K562 (cell line): ENCODE measurements around the gene VWF. TPM values are rescaled to one million over a fixed set of nuclear protein-coding genes. Genes with fewer than 3 reads are reported as not detected.

Source experiments
- ATAC-seq: fragments of 200-7000 bp; cut with Tn5 transposase; 3 replicates; pipeline ENCODE4 v1.9.1; 2020; ENCODE audit warnings: moderate library complexity
- BruUV-seq: library from RNA; stranded (reverse); fragments of 400-500 nt; replicated peaks from 2 replicates; lab custom pipeline; 2021; lab: Mats Ljungman, UMichigan
- CTCF ChIA-PET: fragments of 300-600 bp; formaldehyde crosslinking; extraction: SDS; loops from one replicate; lab custom pipeline; 2021; ENCODE audit warnings: low intra/inter-chr PET ratio; lab: Yijun Ruan, JAX
- POLR2A ChIA-PET: fragments of 300-600, 350-650 bp; sonication (Branson Sonifier 250); formaldehyde crosslinking; extraction: SDS; loops from one replicate; lab custom pipeline; 2021; ENCODE audit warnings: antibody characterized with exemption, inconsistent platforms; lab: Yijun Ruan, JAX
- DNase-seq, 4 experiments: peaks; one replicate each; pipeline versions ENCODE4 v3.0.0 to v3.0.0-alpha.2; 2011 to 2018; ENCODE audit warnings: low spot score in 3 of 4, mixed read lengths in 3 of 4; ENCODE audit errors: extremely low read depth in 1 of 4
- FAIRE-seq: peaks from 2 replicates; lab custom pipeline; 2011; peaks lifted over from hg19 to GRCh38; lab: Jason Lieb, UNC
- H2AFZ ChIP-seq: 2 replicates; pipeline ENCODE4 v1.6.0; 2011; ENCODE audit warnings: low read depth, low read length, control low read depth, inconsistent platforms
- H3K27ac ChIP-seq: fragments of 200-600 bp; 3 replicates; pipeline ENCODE4 v1.8.0; 2011; ENCODE audit warnings: low read depth, mild to moderate bottlenecking, control low read depth, inconsistent platforms, low read length, moderate library complexity, mixed read lengths; ENCODE audit errors: extremely low read depth
- H3K27me3 ChIP-seq, 2 experiments: fragments of 300-600 bp in 1 of 2; 2 replicates in 1 of 2; 3 replicates in 1 of 2; pipeline versions ENCODE4 v1.6.0 to v1.8.0; 2011; ENCODE audit warnings: inconsistent platforms in 2 of 2, low read length in 2 of 2, mild to moderate bottlenecking in 1 of 2, mixed read lengths in 1 of 2, moderate library complexity in 1 of 2; ENCODE audit not compliant: control insufficient read depth in 2 of 2, insufficient read depth in 2 of 2
- H3K36me3 ChIP-seq: fragments of 300-600 bp; 3 replicates; pipeline ENCODE4 v1.8.0; 2011; ENCODE audit warnings: mild to moderate bottlenecking, low read length, inconsistent platforms; ENCODE audit not compliant: control insufficient read depth, insufficient read depth
- H3K4me1 ChIP-seq, 2 experiments: fragments of 200-600 bp in 1 of 2; replicated peaks in 1 of 2; 2 replicates in 1 of 2; 3 replicates in 1 of 2; pipeline versions ENCODE4 v1.5.1 to v1.8.0; 2011; ENCODE audit warnings: inconsistent platforms in 2 of 2, low read length in 2 of 2, mild to moderate bottlenecking in 1 of 2, mixed read lengths in 1 of 2, moderate library complexity in 1 of 2; ENCODE audit not compliant: control insufficient read depth in 2 of 2, insufficient read depth in 2 of 2
- H3K4me2 ChIP-seq: 2 replicates; pipeline ENCODE4 v1.6.1; 2011; ENCODE audit warnings: low read length, control low read depth, inconsistent platforms, mixed read lengths; ENCODE audit not compliant: insufficient read depth
- H3K4me3 ChIP-seq: fragments of 200-600 bp; sonication (generic), shearing (Covaris generic); 2 replicates; pipeline ENCODE4 v1.5.1; 2016; ENCODE audit warnings: control low read depth, inconsistent platforms
- H3K79me2 ChIP-seq: fragments of 200-600 bp; 3 replicates; pipeline ENCODE4 v1.8.0; 2011; ENCODE audit warnings: low read length, inconsistent platforms; ENCODE audit not compliant: control insufficient read depth, insufficient read depth
- H3K9ac ChIP-seq, 2 experiments: 2 replicates each; pipeline versions ENCODE4 v1.6.0 to v1.6.1; 2011; ENCODE audit warnings: low read depth in 2 of 2, low read length in 2 of 2, control low read depth in 1 of 2, inconsistent platforms in 1 of 2, mild to moderate bottlenecking in 1 of 2, mixed read lengths in 1 of 2; ENCODE audit not compliant: insufficient read depth in 1 of 2
- H3K9me1 ChIP-seq: one replicate; pipeline ENCODE4 v1.6.0; 2011; ENCODE audit warnings: inconsistent platforms, mild to moderate bottlenecking, low read length, moderate library complexity; ENCODE audit not compliant: control insufficient read depth, insufficient read depth
- H3K9me3 ChIP-seq: replicated peaks from 2 replicates; pipeline ENCODE4 v1.5.1; 2011; ENCODE audit warnings: low read depth, low read length, inconsistent platforms; ENCODE audit not compliant: control insufficient read depth, insufficient read depth
- H4K20me1 ChIP-seq: replicated peaks from 2 replicates; pipeline ENCODE4 v1.6.1; 2011; ENCODE audit warnings: low read length, inconsistent platforms, mixed read lengths; ENCODE audit not compliant: control insufficient read depth, insufficient read depth
- FOS ChIP-seq: IDR thresholded peaks from 3 replicates; pipeline ENCODE4 v1.6.1; 2011; ENCODE audit not compliant: insufficient read length; ENCODE audit errors: extremely low read depth
- KLF1 ChIP-seq: fragments of 450-650 bp; IDR thresholded peaks from 2 replicates; pipeline ENCODE4 v1.6.1; 2016; ENCODE audit warnings: missing genetic modification characterization, missing compliant biosample characterization
- TFAP4 ChIP-seq: sonication (generic); formaldehyde crosslinking; IDR thresholded peaks from 2 replicates; pipeline ENCODE4 v1.8.0; 2022; ENCODE audit warnings: missing genetic modification reagents, mild to moderate bottlenecking, moderate library complexity, borderline replicate concordance
- ZNF253 ChIP-seq: fragments of 250-450 bp; sonication (Bioruptor Pico); conservative IDR thresholded peaks from 2 replicates; pipeline ENCODE4 v1.6.1; 2021; ENCODE audit warnings: mild to moderate bottlenecking
- WGBS: fragments of 100-300 bp; shearing (Covaris generic); methylation state at CpG from one replicate; pipeline ENCODE4 v1.1.6; 2016; ENCODE audit warnings: low coverage, mixed read lengths; ENCODE audit not compliant: insufficient coverage; ENCODE audit errors: missing lambda C conversion rate; 5-methylcytosine and 5-hydroxymethylcytosine counted together
- in situ Hi-C: fragments of 300-500 bp; cut with MboI; formaldehyde crosslinking; loops from 4 replicates; pipeline ENCODE4 v1.15.0; 2018; ENCODE audit warnings: inconsistent platforms, mixed read lengths
- intact Hi-C: fragments of 100-400 bp; cut with micrococcal nuclease; formaldehyde crosslinking; loops from 2 replicates; pipeline ENCODE4 v1.14.2; 2022
- polyA plus RNA-seq, 8 experiments: library from polyadenylated mRNA; depleted of rRNA in 4 of 8; stranded (reverse) in 5 of 8; unstranded in 3 of 8; fragments of >200 nt; fragmentation: Nextera tagmentation in 2 of 8; fragmentation: Illumina TruSeq in 1 of 8; extraction: Ambion mirVana in 2 of 8; extraction: Trizol in 1 of 8; gene quantifications; 2 replicates each; pipeline versions ENCODE4 v1.2.1 to v1.2.3, GENCODE V29; 2011 to 2014; ENCODE audit warnings: inconsistent platforms in 1 of 8, missing spikeins in 1 of 8
- total RNA-seq, 7 experiments: library from RNA; depleted of rRNA in 6 of 7; stranded (reverse); fragments of >200 nt in 6 of 7; fragmentation: Illumina TruSeq in 2 of 7; extraction: Trizol in 2 of 7; gene quantifications; 2 replicates each; pipeline versions ENCODE4 v1.2.1 to v1.2.3, GENCODE V29; 2011 to 2021; ENCODE audit warnings: low replicate concordance in 1 of 7
- TF ChIP-seq, protein P1 (sequence below): fragments of 450-650 bp; IDR thresholded peaks from 2 replicates; pipeline ENCODE4 v1.6.1; 2018; ENCODE audit not compliant: partially characterized antibody
- TF ChIP-seq, protein P2 (sequence below): fragments of 450-650 bp; IDR thresholded peaks from 2 replicates; pipeline ENCODE4 v1.7.1; 2018; ENCODE audit warnings: mild to moderate bottlenecking, low read depth; ENCODE audit not compliant: partially characterized antibody
- TF ChIP-seq, protein P3 (sequence below): sonication (generic); formaldehyde crosslinking; IDR thresholded peaks from 2 replicates; pipeline ENCODE4 v1.8.0; 2023; ENCODE audit warnings: mild to moderate bottlenecking, missing genetic modification reagents

The VWF gene
- total and polyA plus RNA-seq, 9 of the 15 experiments (the other 6 are each of a cell fraction or from before 2014, with no cell fraction given) = 0.53 TPM; not detected in 8

DNA sequence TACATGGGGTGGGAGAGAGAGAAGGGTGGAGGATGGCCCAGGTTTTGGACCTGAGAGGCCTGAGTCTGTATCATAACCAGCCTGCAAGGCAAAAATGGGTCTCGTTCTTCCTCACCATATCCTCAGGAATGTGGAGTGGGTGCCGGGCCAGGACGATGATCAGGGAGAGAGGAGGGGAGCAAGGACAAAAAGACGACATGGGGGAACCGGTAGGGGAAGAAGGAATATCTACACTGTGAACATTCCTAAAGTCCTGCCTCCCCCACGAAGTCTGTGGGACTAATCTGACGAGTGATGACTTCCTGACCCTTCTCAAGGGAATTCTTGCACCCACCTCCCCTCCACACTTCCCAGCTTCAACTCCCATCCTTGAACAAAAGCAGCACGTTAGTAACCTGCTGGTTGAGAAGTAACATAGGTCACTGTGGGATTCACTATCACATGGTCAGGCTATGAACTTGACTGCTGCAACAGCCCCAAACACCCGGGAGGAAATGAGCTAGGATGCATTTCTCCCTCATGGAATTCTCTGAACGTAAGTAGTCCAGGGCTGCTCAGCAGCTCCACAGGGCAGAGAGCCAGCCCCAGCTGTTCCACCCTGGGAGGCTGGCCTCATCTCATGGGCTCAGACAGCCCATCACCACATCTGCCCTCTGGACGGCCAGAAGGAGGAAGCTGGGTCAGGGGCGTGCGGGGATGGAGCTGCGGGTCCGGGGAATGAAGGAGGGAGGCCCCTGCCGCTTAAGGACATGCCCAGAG lies 36.8 kb upstream of the VWF start:
- Histone ChIP-seq H3K4me2 (no peak overlapping the region; the same call in 1 of the 2 replicates), H3K36me3 (no peaks in the 10 kb centered on the region), H3K9ac (no peak overlapping the region), H3K27me3 (no peaks in the 10 kb centered on the region), H3K9me3 (no peaks in the 10 kb centered on the region), H3K27ac (no peak overlapping the region), H2AFZ (peak overlapping the region; percentile 49), H3K4me1 (peaks cover 0 to 14% of the 10 kb centered on the region in 2 experiments; a peak in 4 of 5 replicates), H3K9me1 (no peaks in the 10 kb centered on the region), H3K79me2 (no peaks in the 10 kb centered on the region), H3K4me3 (no peak overlapping the region), H4K20me1 (no peaks in the 10 kb centered on the region)
- ChIA-PET POLR2A (interaction anchor here (1.0 to 1.1 kb wide), 2 partner anchors 16 to 118 kb away, joined by 3 to 4 read pairs; no protein-coding TSS in a partner anchor), CTCF (no interaction called here)
- no TSS peak for BruUV-seq
- in situ Hi-C loops (no loop called here), intact Hi-C loops (no loop called here)
- ATAC-seq (no peak), FAIRE-seq (no peak), DNase-seq (no peak)
- WGBS = 14% methylated on average over 15 of the region's 16 CpGs
- TF ChIP-seq, protein P1, sequence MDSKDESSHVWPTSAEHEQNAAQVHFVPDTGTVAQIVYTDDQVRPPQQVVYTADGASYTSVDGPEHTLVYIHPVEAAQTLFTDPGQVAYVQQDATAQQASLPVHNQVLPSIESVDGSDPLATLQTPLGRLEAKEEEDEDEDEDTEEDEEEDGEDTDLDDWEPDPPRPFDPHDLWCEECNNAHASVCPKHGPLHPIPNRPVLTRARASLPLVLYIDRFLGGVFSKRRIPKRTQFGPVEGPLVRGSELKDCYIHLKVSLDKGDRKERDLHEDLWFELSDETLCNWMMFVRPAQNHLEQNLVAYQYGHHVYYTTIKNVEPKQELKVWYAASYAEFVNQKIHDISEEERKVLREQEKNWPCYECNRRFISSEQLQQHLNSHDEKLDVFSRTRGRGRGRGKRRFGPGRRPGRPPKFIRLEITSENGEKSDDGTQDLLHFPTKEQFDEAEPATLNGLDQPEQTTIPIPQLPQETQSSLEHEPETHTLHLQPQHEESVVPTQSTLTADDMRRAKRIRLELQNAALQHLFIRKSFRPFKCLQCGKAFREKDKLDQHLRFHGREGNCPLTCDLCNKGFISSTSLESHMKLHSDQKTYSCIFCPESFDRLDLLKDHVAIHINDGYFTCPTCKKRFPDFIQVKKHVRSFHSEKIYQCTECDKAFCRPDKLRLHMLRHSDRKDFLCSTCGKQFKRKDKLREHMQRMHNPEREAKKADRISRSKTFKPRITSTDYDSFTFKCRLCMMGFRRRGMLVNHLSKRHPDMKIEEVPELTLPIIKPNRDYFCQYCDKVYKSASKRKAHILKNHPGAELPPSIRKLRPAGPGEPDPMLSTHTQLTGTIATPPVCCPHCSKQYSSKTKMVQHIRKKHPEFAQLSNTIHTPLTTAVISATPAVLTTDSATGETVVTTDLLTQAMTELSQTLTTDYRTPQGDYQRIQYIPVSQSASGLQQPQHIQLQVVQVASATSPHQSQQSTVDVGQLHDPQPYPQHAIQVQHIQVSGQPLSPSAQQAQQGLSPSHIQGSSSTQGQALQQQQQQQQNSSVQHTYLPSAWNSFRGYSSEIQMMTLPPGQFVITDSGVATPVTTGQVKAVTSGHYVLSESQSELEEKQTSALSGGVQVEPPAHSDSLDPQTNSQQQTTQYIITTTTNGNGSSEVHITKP = peak; percentile 54
- TF ChIP-seq, protein P2, sequence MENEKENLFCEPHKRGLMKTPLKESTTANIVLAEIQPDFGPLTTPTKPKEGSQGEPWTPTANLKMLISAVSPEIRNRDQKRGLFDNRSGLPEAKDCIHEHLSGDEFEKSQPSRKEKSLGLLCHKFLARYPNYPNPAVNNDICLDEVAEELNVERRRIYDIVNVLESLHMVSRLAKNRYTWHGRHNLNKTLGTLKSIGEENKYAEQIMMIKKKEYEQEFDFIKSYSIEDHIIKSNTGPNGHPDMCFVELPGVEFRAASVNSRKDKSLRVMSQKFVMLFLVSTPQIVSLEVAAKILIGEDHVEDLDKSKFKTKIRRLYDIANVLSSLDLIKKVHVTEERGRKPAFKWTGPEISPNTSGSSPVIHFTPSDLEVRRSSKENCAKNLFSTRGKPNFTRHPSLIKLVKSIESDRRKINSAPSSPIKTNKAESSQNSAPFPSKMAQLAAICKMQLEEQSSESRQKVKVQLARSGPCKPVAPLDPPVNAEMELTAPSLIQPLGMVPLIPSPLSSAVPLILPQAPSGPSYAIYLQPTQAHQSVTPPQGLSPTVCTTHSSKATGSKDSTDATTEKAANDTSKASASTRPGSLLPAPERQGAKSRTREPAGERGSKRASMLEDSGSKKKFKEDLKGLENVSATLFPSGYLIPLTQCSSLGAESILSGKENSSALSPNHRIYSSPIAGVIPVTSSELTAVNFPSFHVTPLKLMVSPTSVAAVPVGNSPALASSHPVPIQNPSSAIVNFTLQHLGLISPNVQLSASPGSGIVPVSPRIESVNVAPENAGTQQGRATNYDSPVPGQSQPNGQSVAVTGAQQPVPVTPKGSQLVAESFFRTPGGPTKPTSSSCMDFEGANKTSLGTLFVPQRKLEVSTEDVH = no peak
- TF ChIP-seq, protein P3, sequence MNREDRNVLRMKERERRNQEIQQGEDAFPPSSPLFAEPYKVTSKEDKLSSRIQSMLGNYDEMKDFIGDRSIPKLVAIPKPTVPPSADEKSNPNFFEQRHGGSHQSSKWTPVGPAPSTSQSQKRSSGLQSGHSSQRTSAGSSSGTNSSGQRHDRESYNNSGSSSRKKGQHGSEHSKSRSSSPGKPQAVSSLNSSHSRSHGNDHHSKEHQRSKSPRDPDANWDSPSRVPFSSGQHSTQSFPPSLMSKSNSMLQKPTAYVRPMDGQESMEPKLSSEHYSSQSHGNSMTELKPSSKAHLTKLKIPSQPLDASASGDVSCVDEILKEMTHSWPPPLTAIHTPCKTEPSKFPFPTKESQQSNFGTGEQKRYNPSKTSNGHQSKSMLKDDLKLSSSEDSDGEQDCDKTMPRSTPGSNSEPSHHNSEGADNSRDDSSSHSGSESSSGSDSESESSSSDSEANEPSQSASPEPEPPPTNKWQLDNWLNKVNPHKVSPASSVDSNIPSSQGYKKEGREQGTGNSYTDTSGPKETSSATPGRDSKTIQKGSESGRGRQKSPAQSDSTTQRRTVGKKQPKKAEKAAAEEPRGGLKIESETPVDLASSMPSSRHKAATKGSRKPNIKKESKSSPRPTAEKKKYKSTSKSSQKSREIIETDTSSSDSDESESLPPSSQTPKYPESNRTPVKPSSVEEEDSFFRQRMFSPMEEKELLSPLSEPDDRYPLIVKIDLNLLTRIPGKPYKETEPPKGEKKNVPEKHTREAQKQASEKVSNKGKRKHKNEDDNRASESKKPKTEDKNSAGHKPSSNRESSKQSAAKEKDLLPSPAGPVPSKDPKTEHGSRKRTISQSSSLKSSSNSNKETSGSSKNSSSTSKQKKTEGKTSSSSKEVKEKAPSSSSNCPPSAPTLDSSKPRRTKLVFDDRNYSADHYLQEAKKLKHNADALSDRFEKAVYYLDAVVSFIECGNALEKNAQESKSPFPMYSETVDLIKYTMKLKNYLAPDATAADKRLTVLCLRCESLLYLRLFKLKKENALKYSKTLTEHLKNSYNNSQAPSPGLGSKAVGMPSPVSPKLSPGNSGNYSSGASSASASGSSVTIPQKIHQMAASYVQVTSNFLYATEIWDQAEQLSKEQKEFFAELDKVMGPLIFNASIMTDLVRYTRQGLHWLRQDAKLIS (CRISPR knock-in tag) = no peak
- TF ChIP-seq KLF1 (tag) (no peak), FOS (no peak), ZNF253 (CRISPR knock-in tag) (no peak), TFAP4 (CRISPR knock-in tag) (peak; percentile 13; the same call in 1 of the 2 replicates)
